NOMO-1 treated with dmso at 0.1 percent for 144 hours (cell line): ENCODE measurements around the gene F3.

Experiments used
- DNase-seq: peaks from one replicate; lab custom pipeline; 2025; ENCODE audit not compliant: unreplicated experiment; lab: John Stamatoyannopoulos, UW

F3 gene

GRCh38 chr1:94553323-94553730 is 11.8 kb upstream of the F3 start:
- no peak for DNase-seq

GRCh38 chr1:94552071-94552586 is 10.6 kb upstream of the F3 start:
- DNase-seq: no peak

DNA sequence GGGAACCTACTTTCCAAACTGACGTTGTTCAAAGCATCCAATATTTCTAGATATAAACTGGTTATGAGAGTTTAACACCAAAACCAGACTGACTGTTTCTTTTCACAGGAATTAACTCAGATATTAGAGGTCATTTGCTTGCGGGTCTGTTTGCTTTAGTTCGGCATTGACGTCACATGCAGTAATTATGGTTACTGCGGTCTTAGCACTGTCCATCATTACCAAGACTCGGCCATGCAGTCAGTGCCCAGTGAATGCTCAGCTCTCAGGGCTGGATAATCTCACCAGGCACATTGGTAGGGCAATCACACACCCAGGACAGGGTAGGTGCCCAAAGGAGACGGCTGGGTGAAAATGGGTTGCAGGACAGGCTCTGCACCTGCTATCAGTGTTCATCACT is 9.9 kb upstream of the F3 start:
- no peak for DNase-seq

DNA sequence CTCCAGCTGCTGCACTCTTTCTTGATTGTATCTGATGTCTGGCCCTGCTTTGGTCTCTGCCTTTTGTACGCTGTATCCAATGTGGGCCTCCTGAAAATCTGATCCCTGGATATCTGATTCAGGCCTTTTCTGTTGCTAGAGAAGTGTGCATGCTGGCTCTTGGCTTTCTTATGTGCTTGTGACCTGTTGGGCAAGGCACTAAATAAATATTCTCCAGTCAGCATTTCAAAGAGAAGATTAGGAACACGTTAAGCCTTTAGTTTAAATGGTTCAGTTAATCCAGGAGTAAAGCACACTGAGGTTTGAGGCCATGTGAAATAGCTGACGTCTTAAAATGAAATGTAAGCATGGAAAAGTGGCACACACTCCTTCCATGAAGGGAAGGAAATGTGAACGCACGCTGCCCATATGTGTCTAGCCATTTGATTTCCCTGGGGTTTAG is 9.3 kb upstream of the F3 start:
- DNase-seq: no peak

- no peak for DNase-seq
These were observed 8.8 kb upstream of the F3 start for GRCh38 chr1:94550396-94550795.

GRCh38 chr1:94549706-94550105 is 8.1 kb upstream of the F3 start:
- no peak for DNase-seq

DNA sequence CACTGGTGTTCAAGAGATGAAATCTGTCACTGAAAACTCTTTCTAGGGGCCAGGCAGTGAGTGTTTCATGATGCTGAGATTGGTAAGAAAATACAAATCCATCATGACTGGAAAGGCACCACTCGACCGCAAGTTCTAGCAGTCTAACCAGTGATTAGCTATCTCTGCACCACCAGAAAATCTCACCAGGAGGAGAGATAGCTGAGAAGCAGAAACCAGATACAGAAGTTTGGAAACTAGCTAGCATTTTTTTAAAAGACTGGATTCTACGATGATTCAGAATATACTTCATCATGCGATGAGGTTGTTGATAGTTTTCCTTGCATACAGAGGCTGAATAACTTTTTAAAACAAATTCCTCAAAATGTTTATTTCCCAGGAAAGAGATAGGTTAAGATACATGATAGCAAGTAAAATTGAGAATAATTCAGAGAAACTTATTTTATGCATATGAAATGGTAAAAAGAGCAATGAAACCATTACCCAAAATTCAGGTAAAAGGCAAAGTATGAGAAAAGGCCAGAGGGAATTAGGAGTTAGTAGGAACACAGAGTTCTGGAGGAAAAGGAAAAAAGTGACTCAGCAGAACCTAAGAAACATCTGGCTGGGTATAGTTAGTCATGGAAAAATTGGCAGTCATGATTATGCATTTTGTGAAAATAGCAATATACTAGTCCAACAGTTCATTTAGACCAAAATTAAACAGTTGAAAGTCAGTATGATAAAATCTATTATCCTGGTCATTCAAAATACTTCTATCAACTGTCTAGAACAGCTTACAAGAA is 3.3 kb upstream of the F3 start:
- no peak for DNase-seq

DNA sequence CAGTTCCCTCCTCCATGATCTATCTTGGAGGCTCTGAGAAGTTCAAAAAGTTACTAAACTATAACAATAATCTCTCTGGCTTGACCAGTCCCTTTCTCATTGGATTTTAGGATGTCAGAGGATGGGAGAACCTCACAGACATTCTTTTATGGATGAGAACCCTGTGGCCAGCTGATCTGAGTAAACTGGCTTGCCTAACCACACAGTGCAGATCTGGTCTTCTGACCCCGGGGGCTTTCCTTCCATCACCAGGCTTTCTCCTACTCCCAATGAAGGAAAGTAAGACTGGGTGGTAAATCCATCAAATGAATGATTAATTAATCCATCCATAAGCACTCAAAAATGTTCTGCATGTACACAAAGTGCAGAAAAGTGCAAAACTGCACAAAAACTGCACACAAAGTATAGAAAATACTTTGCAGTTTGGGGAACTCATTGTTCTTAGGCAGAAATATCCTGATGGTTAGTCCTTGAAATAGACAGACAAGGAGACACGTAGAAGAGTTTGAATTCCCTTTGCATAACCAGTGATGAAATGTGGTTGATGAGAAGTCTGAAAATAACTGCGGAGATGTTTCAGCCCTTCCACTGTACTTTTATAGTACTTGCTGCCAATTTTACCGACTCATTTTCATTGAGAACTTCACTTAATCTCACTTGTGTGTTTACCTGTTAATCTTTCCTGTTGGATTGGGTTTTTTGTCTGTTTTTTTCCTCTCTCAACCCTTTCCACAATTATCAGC is 2.5 kb upstream of the F3 start:
- no peak for DNase-seq

DNA sequence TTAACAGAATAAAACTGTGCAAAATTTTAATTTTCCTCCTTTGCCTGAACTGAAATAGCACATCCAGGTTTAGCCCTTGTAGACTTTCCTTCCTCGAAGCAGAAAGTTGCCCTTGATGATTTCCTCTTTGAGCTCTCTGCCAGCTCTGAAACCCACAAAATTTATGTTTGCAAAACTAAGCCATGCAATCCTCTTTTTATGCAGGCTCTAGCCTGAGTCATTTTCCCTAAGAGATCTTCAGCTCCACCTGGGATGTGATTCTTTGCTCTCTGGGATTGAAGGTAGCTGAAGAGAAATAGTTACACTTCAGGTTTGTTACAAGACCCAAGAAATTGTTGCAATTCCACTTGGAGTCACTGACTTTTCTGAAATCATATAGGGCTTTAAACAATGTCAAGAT is 1.4 kb upstream of the F3 start:
- no peak for DNase-seq

DNA sequence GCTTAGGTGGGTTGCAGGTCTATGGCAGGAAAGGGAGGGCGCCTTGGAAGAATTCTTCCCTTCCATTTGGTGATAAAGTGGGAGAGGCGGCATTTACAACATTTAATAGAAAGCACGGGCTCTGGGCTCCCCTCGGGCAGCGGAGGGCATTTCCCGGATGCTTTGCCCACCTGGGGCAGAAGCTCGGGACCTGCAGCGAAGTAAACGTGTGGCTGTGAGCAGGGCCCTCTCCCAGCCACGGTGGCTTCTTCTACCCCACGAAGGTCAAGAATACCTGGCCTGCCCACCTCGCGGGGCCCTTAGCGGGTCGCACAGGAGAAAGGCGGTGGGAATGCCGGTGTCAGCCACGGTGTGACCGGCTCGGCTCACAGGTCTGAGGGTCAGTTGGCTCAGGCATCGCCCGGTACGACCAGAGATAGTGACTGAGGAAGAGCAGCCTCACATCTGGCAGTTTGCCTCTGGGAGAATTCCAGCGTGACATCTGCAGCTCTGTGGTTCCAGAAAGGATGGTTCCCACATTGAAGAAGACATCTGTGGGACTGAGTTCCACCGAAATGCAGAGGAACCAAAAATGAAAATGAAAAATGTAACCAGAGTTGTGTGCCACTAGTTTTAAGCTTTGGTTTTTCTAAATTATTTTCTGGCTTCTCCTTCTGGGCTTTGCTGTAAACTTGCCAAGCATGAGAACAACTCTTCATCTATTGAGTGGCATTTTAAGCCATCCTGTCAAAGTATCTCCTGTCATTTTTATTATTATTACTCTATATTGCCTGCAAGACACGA is 720 bp upstream of the F3 start:
- no peak for DNase-seq

DNA sequence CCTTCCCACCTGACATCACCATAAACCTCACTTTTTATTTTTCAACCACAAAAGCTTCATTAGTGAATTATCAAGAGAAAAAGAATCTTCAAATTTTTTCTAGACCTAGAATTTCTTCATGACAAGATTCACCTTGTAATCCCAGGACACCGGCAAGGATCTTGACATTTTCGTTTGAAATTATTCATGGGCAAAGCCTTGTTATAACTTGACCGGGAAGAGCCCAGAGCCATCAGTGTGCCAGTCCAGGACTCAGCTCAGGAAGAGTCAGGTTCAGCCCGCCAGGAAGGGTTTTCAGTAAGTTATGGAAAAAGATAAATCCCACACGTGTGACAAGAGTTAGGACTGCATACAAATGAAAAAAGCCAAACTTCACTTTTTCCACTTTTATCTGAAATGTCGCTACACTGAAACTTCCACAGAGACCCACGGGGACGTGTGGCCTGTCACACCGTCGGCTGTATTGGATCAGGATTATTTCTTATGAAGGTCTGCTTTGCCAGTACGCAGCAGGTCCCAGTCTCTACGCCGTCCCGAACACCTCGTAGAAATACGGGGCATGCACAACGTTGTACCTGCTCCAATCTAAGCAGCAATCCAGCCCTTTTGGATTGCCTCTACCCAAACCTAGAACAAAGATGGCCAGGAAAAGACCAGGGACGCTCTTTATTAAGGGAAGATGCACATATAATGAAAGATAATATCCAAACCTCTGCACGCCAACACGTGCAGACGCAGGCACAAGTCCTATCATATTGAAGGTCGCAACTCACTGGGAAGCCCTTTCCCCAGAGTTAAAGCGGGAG is 916 bp downstream of the F3 start:
- DNase-seq: no peak

DNA sequence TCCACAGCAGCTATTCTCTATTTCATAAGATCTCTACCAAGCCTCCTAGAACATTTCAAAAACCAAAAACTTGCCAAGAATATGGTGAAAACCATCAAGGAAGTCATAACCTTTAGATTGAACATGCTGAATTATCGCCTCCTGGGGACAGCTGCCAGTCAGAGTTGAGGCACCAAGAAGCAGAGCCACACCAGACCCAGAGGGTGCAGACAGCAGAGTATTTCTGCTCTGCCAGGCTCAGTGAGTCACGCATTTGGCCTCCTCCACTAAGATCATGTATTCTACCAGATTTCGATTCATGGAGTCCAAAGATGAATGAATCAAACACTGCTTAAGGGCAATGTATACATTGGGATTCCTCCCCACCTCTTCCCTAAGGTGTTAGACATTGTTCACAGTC is 2.1 kb downstream of the F3 start:
- no peak for DNase-seq

DNA sequence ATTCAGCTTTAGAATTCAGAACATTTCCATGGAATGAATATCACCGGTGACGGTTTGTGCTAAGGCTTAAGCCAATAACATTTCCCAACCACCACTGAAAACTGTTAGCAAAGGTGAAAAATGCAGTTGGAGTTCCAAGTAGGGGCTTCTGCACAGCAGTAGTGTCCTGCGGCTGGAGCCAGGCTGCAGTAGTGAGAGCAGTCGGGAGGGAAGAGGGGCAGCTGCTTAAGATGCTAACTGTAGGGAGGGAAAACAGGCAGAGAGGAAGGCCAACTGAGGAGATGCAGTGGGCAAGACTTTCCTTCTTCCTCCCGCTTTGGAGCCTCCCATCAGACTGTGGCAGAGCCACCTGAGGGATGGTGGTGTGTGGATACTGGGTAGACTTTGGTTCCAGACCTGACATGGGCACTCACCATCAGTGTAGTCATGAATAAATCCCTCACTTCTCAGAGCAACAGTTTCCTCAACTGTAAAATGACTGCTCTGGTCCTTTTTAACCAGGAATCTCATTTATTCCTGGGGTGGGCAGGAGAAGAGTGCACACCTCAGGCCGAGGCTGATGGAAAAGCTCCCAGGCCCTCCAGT is 3.2 kb downstream of the F3 start:
- no peak for DNase-seq

- DNase-seq: no peak
These were observed 4.3 kb downstream of the F3 start for GRCh38 chr1:94537254-94537653.

DNA sequence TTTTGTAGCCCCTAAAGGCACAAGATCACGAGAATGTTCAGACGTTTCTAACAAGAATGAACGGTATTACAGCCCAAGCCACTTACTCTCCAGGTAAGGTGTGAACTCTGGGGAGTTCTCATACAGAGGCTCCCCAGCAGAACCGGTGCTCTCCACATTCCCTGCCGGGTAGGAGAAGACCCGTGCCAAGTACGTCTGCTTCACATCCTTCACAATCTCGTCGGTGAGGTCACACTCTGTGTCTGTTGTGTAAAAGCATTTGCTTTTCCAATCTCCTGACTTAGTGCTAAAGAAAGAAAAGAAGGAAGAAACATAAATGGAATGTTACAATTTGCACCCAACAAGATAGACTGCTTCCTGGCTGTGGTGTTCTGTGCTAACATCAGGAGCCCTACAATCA is 5.7 kb downstream of the F3 start:
- no peak for DNase-seq

- no peak for DNase-seq
These were observed 6.5 kb downstream of the F3 start for GRCh38 chr1:94535095-94535494.

DNA sequence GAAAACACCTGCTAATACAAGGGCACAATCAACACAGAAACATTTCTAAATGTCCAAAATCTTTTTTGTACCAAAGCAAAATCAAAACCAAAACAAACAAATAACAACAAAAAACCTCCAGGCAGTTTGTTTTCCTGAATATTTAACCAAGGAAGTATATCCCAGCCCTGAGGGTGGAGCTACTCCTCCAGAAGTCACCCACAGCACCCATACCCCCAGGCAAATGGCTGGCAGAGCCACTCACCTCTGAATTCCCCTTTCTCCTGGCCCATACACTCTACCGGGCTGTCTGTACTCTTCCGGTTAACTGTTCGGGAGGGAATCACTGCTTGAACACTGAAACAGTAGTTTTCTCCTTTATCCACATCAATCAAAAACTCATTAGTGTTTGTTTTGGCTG is 9.5 kb downstream of the F3 start:
- DNase-seq: no peak

GRCh38 chr1:94531664-94532063 is 9.9 kb downstream of the F3 start:
- no peak for DNase-seq

DNA sequence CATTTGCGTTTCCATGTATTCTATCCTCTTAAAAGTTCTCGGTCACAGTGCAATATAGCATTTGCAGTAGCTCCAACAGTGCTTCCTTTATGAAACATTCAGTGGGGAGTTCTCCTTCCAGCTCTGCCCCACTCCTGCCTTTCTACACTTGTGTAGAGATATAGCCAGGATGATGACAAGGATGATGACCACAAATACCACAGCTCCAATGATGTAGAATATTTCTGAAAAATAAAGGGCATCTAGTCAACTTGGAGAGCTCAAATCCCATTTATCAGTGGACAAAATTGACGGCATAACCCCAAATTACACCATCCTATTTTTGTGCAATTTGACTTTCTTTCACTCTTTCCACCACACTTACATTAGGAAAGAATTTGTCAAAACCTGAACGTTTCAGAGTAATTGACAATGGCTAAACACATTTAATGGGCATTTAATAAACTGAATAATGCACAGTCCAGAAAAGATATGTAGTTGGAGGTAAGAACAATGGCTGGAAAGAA is 11.1 kb downstream of the F3 start:
- no peak for DNase-seq

DNA sequence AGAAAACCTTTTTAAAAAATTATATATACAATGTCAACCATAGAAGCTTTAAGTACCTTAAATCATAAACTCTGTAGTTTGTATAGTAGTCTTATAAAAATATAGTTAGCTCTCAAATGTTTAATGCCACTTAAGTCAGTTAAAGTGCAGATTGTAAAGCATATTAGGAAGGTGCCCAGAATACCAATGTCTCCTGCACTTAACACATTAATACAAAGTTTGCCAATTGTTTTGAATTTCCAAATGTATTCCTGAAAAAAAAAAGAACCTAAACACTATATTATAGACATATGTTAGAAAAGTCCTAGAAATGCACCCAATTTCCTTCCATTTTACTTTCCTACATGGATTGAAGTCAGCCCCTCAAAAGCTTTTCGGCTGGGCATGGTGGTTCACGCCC is 12.1 kb downstream of the F3 start:
- no peak for DNase-seq
